HPDE6-E6E7 (cell line): ENCODE measurements around the gene PFDN2.
"Not testable (repeated sequence)": the region's sequence is repeated elsewhere in the genome, so short reads cannot be mapped to it uniquely, and the experiment has no call there.

ENCODE experiments used
- DNase-seq: peaks from one replicate; pipeline ENCODE4 v3.0.0; 2011; ENCODE audit warnings: missing footprints; ENCODE audit errors: extremely low spot score

Gene PFDN2

GRCh38 chr1:161081519-161081918 lies 36.3 kb downstream of the PFDN2 start:
- DNase-seq: no peak

DNA sequence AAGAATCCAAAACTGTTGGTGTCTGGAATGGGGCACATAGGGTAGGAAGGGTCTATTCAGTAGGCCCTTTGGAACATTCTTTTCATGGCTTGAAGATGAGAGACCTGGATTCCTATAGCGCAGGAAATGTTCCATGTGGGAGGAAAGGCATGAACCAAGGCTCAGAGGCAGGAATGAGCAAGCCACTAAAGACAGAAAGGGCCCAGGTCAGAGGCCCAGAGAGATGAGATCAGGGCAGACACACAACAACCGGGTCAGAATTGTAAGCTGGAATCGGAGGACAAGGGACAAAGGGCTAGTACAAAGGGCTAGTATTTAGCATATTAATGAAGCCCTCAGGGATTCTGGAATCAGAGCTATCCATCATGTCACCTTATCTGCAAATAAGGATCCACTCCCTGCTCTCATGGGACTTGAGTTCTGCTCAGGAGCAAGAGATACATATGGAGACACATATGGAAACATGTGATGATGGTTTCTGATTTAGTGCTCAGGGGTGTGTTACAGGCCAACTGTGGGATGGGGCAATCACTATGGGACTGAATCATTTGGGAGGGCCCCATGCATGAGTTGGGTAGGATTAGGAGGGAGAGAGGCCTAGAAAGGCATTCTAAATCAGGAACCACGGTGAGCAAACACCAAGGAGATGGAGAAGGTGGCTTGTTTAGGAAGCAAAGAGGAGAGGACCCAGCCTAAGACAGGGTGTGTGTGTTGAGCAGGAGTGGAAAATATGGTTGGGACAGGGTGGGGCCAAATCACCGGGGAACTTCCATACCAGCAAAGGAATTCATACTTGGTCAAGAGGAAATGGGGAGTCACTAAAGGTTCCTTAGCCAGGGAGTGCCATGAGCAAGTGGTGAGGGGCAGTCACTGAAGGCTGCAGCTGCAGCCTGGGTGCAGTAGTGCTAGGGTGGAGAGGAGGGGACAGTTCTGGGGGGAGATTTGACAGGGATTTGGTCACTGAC lies 37.1 kb downstream of the PFDN2 start:
- no peak for DNase-seq

DNA sequence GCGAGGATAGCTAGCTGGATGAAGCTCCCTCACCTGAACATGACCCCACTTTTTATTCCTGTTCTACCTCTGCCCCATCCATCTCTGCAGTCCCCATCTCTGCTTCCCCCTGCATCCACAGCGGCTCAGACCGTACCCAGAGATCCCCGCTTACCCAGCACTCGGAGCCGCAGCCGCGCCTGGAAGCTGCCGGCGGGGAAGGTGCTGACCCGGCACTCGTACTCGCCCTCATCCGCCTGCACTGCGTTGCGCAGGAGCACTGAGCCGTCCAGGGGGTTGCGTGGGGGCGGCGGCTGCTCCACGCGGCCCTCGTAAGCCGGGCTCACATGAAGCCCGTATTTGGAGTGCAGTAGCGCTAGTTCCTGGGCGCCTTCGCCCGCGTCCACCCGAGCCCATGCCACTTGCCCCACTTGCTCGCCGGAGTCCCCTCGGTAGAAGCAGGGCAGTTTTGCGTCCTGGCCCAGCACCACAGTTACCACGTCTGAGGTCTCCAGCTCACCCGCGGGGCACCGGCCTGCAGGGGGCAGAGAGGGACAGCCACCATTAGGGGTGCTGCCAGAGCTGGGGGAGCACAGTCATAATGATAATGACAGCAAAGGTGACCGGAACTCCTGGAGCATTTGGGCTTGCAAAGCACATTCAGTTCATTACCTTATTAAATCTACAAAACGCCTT lies 38.3 kb downstream of the PFDN2 start:
- DNase-seq: no peak

DNA sequence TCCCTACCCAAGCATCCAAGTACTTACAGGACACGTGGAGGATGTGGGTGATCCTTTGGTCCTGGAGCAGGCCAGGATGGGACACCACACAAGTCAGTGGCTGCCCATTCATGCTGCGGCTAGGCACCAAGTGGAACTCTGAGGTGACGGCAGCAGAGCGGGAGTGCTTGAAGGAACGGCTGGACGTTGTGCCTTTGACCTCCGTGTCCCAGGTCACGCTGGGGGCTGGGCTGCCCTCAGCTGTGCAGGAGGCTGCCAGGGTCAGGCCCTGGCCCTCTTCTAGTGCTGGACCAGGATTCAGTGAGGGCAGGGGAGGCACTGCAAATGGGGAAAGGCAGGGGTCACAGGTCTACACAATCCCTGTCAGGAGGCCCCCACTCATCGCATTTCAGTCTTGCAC lies 40.4 kb downstream of the PFDN2 start:
- DNase-seq: no peak

GRCh38 chr1:161076410-161076809 lies 41.4 kb downstream of the PFDN2 start:
- DNase-seq: no peak

DNA sequence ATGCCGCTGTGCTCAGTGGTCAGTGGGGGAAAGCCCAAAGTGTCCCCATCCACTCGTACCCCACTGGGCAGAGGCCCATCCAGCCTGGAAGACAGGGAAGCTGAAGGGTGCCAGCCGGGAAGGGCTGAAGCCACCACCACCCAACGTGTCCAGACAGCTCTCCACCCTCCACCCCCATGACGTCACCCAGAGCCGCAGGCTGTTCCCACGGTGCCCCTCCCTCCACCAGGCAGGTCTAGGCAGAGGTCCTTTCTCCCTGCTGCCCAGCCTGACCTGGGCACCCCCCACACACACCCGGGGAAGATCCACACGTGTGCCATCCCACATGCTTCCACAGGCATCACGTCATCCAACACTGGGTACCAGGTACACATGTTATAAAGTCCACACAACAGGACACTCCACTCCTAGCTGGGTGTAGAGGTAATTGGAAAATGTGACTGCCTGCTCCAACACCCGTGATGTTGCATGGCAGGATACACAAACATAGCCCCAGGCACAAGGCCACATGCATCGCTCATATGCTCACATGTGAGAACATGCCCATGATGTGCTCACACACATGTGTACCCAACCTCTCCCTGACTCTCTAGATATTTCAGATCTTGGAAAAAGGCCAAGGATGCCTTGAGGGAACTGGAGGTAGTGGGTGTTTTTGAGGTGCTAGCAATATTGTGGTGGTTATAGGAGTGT lies 43.0 kb downstream of the PFDN2 start:
- peak; percentile 99 for DNase-seq

- DNase-seq: peak; percentile 85
Observed at GRCh38 chr1:161073474-161074121, 44.2 kb downstream of the PFDN2 start.

- no peak for DNase-seq
Observed at GRCh38 chr1:161072751-161073449, 44.9 kb downstream of the PFDN2 start.

GRCh38 chr1:161071886-161072371 lies 45.9 kb downstream of the PFDN2 start:
- DNase-seq: peak; percentile 48

DNA sequence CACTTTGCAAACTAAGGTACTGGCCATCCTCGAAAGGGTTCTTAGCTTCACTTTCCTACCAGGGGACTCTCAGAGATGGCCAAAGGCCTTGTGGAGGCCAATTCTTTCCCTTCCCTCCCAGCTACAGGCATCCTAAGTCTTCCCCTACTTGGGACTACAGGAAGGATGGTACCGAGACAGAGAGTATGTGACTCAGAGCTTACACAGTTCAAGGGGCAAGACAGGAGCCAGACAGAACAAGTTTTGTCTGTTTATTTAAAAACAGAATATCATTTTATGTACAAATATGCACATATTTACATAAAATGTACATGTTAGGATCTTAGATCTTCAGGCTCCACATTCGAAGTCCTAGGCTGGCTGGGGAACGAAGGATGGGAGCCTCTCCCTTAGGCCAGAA lies 47.1 kb downstream of the PFDN2 start:
- no peak for DNase-seq

DNA sequence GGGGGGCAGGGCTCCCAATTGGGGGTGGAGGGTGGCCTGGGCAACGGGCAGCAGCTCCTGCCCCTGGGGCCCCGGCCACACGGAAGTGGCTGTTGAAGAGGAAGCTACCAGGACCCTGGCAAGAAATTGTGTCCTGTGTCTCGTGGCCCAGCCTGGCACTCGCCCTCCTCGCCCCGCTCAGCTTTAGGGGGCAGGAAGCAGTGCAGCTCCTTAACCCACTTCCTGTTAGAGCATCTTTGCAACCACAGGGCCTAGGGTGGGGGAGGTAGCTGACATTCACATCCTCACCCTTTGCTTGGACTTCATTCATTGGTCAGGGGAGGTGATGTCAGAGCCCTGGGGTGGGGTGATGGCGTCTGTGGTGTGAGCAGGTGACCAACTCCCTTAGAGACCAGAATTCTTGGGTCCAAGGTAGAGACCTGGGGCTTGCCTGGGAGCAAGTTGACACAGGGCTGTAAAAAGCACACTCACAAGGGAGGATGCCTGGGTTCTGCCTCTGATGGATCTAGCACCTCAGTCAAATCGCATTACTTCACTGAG lies 48.0 kb downstream of the PFDN2 start, which contains the start of gene ARHGAP30:
Gene ARHGAP30, minus strand, starts transcription at position 161 of the 540 bp plus-strand sequence. CDS start 267 bp downstream, outside the sequence.
- DNase-seq: no peak

GRCh38 chr1:161069241-161069640 lies 48.6 kb downstream of the PFDN2 start:
- DNase-seq: no peak

DNA sequence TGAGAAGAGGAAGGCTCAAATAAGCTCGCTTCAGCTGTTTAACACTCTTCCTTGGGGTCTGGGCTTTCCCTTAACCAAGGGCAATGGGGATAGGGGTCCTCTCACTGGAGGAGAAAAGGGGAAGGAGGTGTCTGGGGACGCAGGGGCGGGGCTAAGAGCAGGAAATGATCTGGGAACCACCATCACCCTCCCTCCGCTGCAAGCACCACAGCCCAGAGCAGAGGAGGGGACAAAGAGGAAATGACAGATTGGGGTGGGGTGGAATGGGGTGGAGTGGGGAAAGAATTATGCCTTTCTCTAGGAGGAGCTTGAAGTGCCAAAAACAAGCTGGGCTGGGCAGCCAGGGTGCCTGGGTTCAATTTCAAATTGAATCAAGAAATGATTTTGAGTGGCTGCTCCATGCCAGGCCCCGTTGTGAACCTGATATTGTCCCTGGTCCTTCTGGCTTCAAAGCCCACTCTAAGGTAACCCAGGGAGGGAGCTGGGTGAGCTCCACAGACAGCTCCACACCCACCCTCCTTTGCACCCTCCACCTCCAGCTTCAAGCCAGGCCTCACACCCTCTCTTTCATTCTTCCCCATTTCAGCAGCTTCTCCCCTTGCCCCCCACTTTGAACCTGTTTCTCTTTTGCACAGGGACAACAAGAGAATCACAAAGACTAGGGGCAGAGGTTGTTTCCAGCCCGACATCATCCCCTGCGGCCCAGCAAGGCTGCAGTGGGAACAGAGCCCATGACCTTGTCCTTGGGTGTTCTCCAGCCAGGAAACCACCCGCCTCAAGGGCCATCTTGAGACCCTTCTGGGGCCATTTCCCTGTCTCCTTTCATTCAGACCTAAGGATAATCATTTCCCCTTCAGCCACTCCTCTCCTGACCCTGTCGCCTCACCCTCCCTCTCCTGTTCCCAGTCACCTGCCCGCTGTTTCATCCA lies 49.3 kb downstream of the PFDN2 start:
- DNase-seq: no peak

DNA sequence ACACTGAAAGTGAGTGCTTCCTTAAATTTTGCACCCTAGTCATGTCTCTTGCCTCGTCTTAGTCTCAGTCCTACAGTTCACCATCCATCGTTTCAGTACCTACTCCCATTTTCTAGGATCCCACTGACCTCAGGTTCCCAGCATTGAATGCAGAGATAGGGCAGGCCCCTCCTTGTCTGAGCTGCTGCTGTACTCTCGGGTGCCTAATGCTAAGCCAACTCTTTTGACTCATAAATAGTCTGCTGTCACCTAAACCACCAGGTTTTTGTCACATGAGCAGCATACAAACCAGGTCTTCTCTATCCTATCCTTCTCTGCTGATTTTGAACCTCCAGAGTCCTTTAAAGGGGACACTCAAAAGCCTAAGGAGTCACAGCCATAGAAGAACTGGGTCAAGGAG lies 51.1 kb downstream of the PFDN2 start:
- DNase-seq: no peak

DNA sequence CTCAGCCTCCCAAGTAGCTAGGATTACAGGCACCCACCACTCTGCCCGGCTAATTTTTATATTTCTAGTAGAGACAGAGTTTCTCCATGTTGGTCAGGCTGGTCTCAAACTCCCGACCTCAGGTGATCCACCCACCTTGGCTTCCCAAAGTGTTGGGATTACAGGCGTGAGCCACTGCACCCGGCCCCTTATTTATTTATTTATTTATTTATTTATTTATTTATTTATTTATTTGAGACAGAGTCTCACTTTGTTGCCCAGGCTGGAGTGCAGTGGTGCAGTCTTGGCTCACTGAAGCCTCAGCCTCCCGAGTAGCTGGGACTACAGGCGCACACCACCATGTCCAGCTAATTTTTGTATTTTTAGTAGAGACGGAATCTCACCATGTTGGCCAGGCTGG lies 52.2 kb downstream of the PFDN2 start:
- not testable (repeated sequence) for DNase-seq

GRCh38 chr1:161063936-161064335 lies 53.9 kb downstream of the PFDN2 start:
- DNase-seq: not testable (repeated sequence)

- DNase-seq: no peak
Observed at GRCh38 chr1:161061419-161061818, 56.4 kb downstream of the PFDN2 start.

DNA sequence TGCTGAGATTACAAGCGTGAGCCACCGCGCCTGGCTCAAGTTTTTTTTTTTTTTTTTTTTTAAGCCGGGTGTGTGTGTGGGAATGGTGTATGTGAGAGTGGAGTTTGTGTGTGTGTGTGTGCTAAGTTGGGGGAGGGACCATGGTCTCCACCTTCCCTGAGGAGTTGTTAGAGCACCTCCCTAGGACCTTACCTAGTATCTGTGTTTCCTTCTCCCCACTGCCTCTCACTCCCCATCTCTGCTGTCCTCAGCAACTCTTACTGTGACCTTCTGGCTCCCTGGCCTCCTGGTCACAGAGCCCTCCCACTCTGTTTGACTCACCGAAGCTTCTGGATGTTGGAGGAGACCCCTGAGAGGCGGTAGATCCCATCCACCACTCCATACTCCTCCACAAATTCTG lies 58.5 kb downstream of the PFDN2 start:
- no peak for DNase-seq

DNA sequence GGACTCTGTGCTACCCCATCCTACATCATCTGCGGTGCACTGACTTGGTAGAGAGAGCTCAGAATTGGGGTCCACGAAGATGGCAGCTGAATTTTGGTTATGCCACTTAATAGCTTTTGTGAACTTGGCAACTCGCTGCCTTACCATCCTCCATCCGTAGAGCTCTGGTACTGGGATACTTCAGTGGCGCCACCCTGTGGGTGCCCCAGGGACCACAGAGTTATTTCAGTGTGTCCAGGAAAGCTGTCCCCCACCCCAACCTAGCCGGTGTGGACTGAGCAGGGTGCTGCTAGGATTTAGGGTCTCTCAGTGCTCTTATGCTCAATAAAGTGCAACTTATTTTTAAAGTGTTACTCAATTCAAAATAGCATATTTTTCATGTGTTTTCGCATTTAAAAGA lies 63.0 kb downstream of the PFDN2 start:
- no peak for DNase-seq

- no peak for DNase-seq
Observed at GRCh38 chr1:161054232-161054631, 63.6 kb downstream of the PFDN2 start.
